ENCODE data around the gene CNOT9.

CNOT9 gene

GRCh38 chr2:218578272-218578877 lies 9.7 kb downstream of the CNOT9 start:
- no peak for DNase-seq

- DNase-seq = no peak
These were observed 13.4 kb downstream of the CNOT9 start for GRCh38 chr2:218582076-218582475.

GRCh38 chr2:218583983-218584850 lies 15.6 kb downstream of the CNOT9 start:
- DNase-seq = no peak

GRCh38 chr2:218585541-218585940 lies 16.9 kb downstream of the CNOT9 start:
- DNase-seq = no peak

GRCh38 chr2:218605432-218605831 lies 36.8 kb downstream of the CNOT9 start:
- DNase-seq = peak; percentile 12

- no peak for DNase-seq
These were observed 38.9 kb downstream of the CNOT9 start, which contains the start of gene PLCD4 for GRCh38 chr2:218607436-218608115. TSS of gene PLCD4 (plus strand) at chr2:218607899. CDS start at chr2:218615740, 7,841 bp downstream.

DNA sequence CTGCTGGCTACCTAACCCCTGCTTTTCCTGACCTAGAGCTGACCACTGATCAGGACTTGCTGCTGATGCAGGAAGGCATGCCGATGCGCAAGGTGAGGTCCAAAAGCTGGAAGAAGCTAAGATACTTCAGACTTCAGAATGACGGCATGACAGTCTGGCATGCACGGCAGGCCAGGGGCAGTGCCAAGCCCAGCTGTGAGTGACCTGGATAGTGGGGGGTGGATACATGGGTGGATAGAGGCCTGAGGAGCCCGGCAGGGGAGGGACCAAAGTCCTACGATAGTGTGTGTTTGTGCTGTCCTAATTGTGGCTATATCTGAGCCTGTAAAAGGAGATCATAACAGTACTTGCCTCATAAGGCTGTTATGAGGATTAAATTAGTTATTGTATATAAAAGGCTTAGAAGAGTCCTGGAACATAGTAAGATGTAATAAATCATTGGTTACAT lies 47.3 kb downstream of the CNOT9 start:
- DNase-seq = no peak

DNA sequence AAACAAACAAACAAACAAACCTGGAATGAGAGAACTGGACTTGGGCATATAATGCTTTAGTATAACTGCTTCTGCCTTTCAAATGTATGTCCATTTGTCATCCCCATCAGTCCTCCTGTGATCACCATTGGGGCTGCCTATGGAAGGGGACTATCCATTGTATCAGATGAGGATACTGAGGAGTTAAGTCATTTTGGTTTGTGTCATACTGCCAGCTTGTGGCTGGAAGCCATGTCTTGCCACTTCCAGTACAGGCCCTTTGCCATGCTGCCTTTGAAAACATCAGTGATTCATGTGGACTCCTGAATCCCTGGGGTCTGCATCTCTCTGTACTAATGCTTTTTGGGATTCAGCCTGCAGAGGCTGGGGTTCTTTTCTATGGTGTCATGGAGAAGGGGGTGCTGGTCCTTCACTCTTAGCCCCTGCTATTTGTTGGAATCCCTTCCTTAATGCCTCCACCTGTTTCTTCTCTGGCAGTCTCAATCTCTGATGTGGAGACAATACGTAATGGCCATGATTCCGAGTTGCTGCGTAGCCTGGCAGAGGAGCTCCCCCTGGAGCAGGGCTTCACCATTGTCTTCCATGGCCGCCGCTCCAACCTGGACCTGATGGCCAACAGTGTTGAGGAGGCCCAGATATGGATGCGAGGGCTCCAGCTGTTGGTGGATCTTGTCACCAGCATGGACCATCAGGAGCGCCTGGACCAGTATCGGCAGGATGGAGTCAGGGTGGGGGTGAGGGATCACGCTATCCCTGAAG lies 49.6 kb downstream of the CNOT9 start:
- DNase-seq = no peak

GRCh38 chr2:218621007-218621406 lies 52.4 kb downstream of the CNOT9 start:
- no peak for DNase-seq

DNA sequence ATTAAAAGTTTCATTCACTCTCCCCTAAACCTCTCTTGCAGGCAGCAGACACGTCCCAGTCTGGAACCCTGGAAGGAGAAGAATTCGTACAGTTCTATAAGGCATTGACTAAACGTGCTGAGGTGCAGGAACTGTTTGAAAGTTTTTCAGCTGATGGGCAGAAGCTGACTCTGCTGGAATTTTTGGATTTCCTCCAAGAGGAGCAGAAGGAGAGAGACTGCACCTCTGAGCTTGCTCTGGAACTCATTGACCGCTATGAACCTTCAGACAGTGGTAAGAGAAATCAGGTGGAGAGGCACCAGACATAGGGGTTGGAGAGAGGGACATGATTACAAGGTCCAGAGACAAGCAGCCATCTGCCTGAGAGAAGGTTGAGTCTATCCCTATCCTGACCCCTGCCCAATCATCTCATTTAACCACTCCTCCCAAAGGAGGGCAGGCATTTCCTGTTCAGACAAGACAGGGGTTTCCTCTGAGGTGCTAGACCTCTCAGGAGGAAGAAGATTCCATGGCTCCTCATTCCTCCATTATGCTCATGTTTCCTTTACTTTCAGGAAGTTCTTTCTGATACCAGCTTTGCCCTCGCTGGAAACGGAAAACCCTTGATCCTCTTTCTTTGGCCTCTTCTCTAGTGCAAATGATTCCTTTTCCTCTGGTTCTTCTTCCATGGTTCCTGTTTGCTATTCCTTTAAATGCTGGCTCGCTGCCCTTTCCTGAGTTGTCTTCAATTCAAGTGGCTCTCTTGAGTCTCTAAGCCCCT lies 54.1 kb downstream of the CNOT9 start:
- no peak for DNase-seq

DNA sequence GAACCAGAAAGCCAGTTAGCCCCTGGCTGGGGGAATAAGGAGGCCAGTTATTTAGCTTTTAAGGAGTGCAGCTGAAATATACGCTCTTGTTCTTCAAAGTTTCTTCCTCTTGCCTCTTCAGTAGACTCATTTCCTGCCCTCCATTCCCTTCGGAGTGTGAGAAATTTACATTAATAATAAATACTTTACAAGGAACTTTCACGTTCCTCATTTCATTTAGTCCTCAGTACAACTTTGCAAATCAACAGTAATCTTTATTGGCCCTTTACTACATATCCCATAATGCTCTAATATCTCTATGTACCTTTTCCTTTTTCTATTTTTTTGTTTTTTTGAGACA lies 54.7 kb downstream of the CNOT9 start:
- no peak for DNase-seq

DNA sequence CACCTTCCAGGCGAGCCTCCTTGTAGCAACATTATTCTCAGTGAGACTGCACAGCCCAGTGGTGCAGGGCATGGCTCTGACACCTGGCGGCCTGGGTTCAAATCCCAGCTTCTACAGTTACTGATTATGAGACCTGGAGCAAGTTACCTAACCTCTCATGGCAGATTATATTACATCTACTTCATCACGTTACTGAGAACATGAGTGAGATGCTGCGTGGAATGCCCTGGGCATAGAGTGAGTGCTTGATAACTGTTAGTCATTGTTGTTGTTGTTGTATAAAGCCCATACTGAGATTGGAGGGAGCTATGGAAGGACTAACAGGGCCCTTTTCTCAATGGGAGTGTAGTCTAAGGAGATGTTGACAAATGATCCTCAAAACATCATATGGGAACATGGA lies 57.7 kb downstream of the CNOT9 start:
- no peak for DNase-seq

- DNase-seq = no peak
These were observed 59.3 kb downstream of the CNOT9 start for GRCh38 chr2:218627939-218628338.

DNA sequence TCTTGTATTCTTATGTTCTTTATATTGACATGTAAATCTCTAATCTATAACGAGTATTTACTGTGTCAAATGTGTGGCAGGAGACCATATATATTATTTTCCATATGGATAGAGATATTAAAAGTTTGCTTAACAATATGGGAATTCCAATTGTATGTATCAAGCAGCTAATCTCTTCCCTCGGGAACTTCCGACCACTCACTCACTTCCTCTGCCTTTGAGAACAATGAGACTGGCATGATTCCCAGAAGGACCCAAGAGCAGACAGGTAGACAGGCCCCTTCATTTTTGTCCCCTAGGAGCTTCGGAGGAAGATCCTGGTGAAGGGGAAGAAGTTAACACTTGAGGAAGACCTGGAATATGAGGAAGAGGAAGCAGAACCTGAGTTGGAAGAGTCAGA lies 63.2 kb downstream of the CNOT9 start:
- DNase-seq = no peak

GRCh38 chr2:218635719-218636118 lies 67.1 kb downstream of the CNOT9 start:
- DNase-seq = no peak

DNA sequence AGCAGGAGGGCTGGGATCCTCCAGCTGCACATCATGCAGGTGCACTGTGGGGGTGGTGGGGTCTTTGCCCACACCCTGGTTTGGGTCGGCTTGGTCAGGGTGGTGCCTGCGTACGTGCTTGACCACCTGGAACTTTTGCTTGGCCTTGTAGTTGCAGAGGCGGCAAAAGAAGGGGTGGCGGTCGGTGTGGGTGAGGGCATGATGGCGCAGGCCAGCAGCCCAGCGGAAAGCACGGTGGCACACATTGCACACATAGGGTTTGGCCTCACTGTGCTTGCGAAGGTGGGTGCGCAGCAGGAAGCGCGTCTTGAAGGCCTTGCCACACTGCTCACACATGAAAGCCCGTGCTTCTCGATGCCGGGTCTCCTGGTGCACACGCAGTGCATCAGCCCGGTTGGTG lies 69.7 kb downstream of the CNOT9 start:
- no peak for DNase-seq

- no peak for DNase-seq
These were observed 73.5 kb downstream of the CNOT9 start for GRCh38 chr2:218642121-218642656.

DNA sequence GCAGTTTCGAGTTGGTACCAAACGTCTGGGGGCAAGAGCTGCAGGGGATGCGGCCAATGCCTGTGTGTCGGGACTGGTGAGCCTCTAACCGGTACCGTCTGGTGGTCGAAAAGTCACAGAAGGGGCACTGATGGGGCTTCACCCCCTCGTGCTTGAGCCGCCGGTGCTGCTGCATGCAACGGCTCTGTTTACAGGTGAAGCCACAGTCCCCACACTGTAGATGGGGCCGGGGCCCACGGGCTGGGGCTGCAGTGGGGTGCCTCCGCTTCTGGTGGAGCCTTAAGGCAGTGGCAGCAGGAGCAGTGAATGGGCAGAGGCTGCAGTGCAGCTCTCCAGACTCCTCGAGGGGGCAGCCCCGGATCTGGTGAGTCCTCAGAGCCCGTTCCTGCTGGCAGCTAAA lies 74.1 kb downstream of the CNOT9 start:
- no peak for DNase-seq

GRCh38 chr2:218643751-218644310 lies 75.2 kb downstream of the CNOT9 start:
- no peak for DNase-seq

- DNase-seq = no peak
These were observed 76.1 kb downstream of the CNOT9 start for GRCh38 chr2:218644721-218645120.

- DNase-seq = no peak
These were observed 76.5 kb downstream of the CNOT9 start for GRCh38 chr2:218645126-218645525.

All from midbrain (tissue), 1 donor.